WTC11 (cell line): ENCODE results near the gene NUP93.

Experiments used
- CBFB ChIP-seq: sonication (generic); formaldehyde crosslinking; IDR thresholded peaks from 2 replicates; pipeline ENCODE4 v1.8.1; 2022; ENCODE audit warnings: mild to moderate bottlenecking, low read depth, missing genetic modification reagents
- CTCF ChIP-seq: fragments of 200-600 bp; IDR thresholded peaks from 2 replicates; pipeline ENCODE4 v1.8.0; 2022; ENCODE audit warnings: antibody characterized with exemption
- E2F4 ChIP-seq: sonication (generic); formaldehyde crosslinking; IDR thresholded peaks from 2 replicates; pipeline ENCODE4 v1.8.1; 2022; ENCODE audit warnings: low read depth, mild to moderate bottlenecking, moderate library complexity, missing genetic modification reagents, borderline replicate concordance
- ELF4 ChIP-seq: sonication (generic); formaldehyde crosslinking; IDR thresholded peaks from 2 replicates; pipeline ENCODE4 v1.8.1; 2022; ENCODE audit warnings: low read depth, mild to moderate bottlenecking, moderate library complexity, missing genetic modification reagents
- ETV6 ChIP-seq: sonication (generic); formaldehyde crosslinking; IDR thresholded peaks from 2 replicates; pipeline ENCODE4 v1.8.1; 2022; ENCODE audit warnings: mild to moderate bottlenecking, missing genetic modification reagents
- FOXK1 ChIP-seq: sonication (generic); formaldehyde crosslinking; IDR thresholded peaks from 2 replicates; pipeline ENCODE4 v1.8.0; 2022; ENCODE audit warnings: mild to moderate bottlenecking, moderate library complexity, missing genetic modification reagents
- NFE2L1 ChIP-seq: sonication (generic); formaldehyde crosslinking; IDR thresholded peaks from 2 replicates; pipeline ENCODE4 v1.8.1; 2023; ENCODE audit warnings: missing genetic modification reagents
- NFYB ChIP-seq: sonication (generic); formaldehyde crosslinking; conservative IDR thresholded peaks from 2 replicates; pipeline ENCODE4 v1.8.0; 2022; ENCODE audit warnings: low read depth, missing genetic modification reagents
- NR1H2 ChIP-seq: sonication (generic); formaldehyde crosslinking; IDR thresholded peaks from 2 replicates; pipeline ENCODE4 v1.9.0; 2021; ENCODE audit warnings: mild to moderate bottlenecking, moderate library complexity, missing genetic modification reagents
- SP1 ChIP-seq: sonication (generic); formaldehyde crosslinking; conservative IDR thresholded peaks from 2 replicates; pipeline ENCODE4 v1.8.1; 2022; ENCODE audit warnings: missing genetic modification reagents
- ZNF121 ChIP-seq: sonication (generic); formaldehyde crosslinking; IDR thresholded peaks from 2 replicates; pipeline ENCODE4 v1.8.0; 2023; ENCODE audit warnings: missing genetic modification reagents
- ZNF317 ChIP-seq: sonication (generic); formaldehyde crosslinking; IDR thresholded peaks from 2 replicates; pipeline ENCODE4 v1.8.1; 2023; ENCODE audit warnings: low read depth, mild to moderate bottlenecking, moderate library complexity, missing genetic modification reagents, borderline replicate concordance

GRCh38 chr16:56815721-56816120 lies 85.8 kb downstream of the NUP93 start:
- TF ChIP-seq E2F4 (no peak), ETV6 (CRISPR knock-in tag) (no peak), CTCF (no peak), NR1H2 (CRISPR knock-in tag) (no peak), SP1 (CRISPR knock-in tag) (no peak), ZNF317 (CRISPR knock-in tag) (no peak), ZNF121 (CRISPR knock-in tag) (no peak), FOXK1 (CRISPR knock-in tag) (no peak), ELF4 (CRISPR knock-in tag) (no peak), NFYB (CRISPR knock-in tag) (no peak), CBFB (CRISPR knock-in tag) (no peak), NFE2L1 (CRISPR knock-in tag) (no peak)
